ENCODE measurements around the gene CHRNA10.

CHRNA10 gene
- total RNA-seq, result 0.12 to 3.0 (median 0.74) reads per million in 17 experiments

- no peak for DNase-seq
These were observed at the start of gene CHRNA10 for GRCh38 chr11:3671334-3672254. CHRNA10 (minus strand) TSS chr11:3671384; CDS start chr11:3671312, 72 bp downstream.

- DNase-seq, result no peak
These were observed 41.1 kb upstream of the CHRNA10 start for GRCh38 chr11:3712274-3712673.

- DNase-seq, result peak in 3 of 4 experiments; percentile 25 to 36 (median 30)
These were observed 39.5 kb upstream of the CHRNA10 start for GRCh38 chr11:3710485-3711259.

GRCh38 chr11:3709977-3710376 lies 38.8 kb upstream of the CHRNA10 start:
- no peak for DNase-seq

GRCh38 chr11:3707176-3707575 lies 36.0 kb upstream of the CHRNA10 start:
- no peak for DNase-seq

- DNase-seq, result no peak
These were observed 32.2 kb upstream of the CHRNA10 start for GRCh38 chr11:3703383-3703782.

GRCh38 chr11:3700910-3701309 lies 29.7 kb upstream of the CHRNA10 start:
- no peak for DNase-seq

GRCh38 chr11:3700410-3700809 lies 29.2 kb upstream of the CHRNA10 start:
- DNase-seq, result no peak

GRCh38 chr11:3686751-3687150 lies 15.6 kb upstream of the CHRNA10 start:
- no peak for DNase-seq

GRCh38 chr11:3685923-3686322 lies 14.7 kb upstream of the CHRNA10 start:
- DNase-seq, result no peak

GRCh38 chr11:3684819-3685172 lies 13.6 kb upstream of the CHRNA10 start:
- DNase-seq, result no peak

GRCh38 chr11:3684129-3684818 lies 13.1 kb upstream of the CHRNA10 start:
- no peak for DNase-seq

- no peak for DNase-seq
These were observed 11.9 kb upstream of the CHRNA10 start for GRCh38 chr11:3683039-3683438.

GRCh38 chr11:3679077-3679476 lies 7.9 kb upstream of the CHRNA10 start:
- DNase-seq, result no peak

- DNase-seq, result no peak
These were observed 4.8 kb upstream of the CHRNA10 start for GRCh38 chr11:3675971-3676370.

- no peak for DNase-seq
These were observed 3.0 kb upstream of the CHRNA10 start for GRCh38 chr11:3674189-3674588.

GRCh38 chr11:3669742-3670183 lies 1.4 kb downstream of the CHRNA10 start:
- no peak for DNase-seq

- DNase-seq, result no peak
These were observed 2.1 kb downstream of the CHRNA10 start for GRCh38 chr11:3669128-3669527.

GRCh38 chr11:3667149-3668035 lies 3.8 kb downstream of the CHRNA10 start:
- DNase-seq, result no peak

- DNase-seq, result no peak
These were observed 5.1 kb downstream of the CHRNA10 start for GRCh38 chr11:3666023-3666530.

- peak; percentile 42 to 71 (median 54) for DNase-seq
These were observed 5.7 kb downstream of the CHRNA10 start for GRCh38 chr11:3665336-3666022.

Measured in suppressor macrophage (primary cell).